CD4-positive, alpha-beta memory T cell (primary cell): ENCODE results near the gene TBX20. TPM values are rescaled to one million over a fixed set of nuclear protein-coding genes. Genes with fewer than 3 reads are reported as not detected.
"Not testable (repeated sequence)": the region's sequence is repeated elsewhere in the genome, so short reads cannot be mapped to it uniquely, and the experiment has no call there.

Source experiments
- CTCF ChIA-PET: fragments of 350-600 bp; sonication (Branson Sonifier 250); formaldehyde crosslinking; loops from one replicate; lab custom pipeline; 2021; ENCODE audit warnings: inconsistent platforms; ENCODE audit not compliant: partially characterized antibody; lab: Charles Lee
- POLR2A ChIA-PET: fragments of 350-600 bp; sonication (Branson Sonifier 250); formaldehyde crosslinking; loops from one replicate; lab custom pipeline; 2021; ENCODE audit not compliant: partially characterized antibody; lab: Charles Lee
- DNase-seq, 5 donors: peaks; one replicate each; pipeline versions ENCODE4 v3.0.0 to v3.0.0-alpha.2; 2020 to 2022; ENCODE audit warnings: mixed read lengths in 1 of 5
- H3K27ac ChIP-seq: one replicate; pipeline ENCODE4 v1.7.0; 2013; ENCODE audit warnings: low read depth, low read length
- H3K27me3 ChIP-seq: 2 replicates; pipeline ENCODE4 v1.7.0; 2013; ENCODE audit warnings: mild to moderate bottlenecking, low read length, moderate library complexity; ENCODE audit not compliant: insufficient read depth
- H3K36me3 ChIP-seq: 2 replicates; pipeline ENCODE4 v1.7.0; 2013; ENCODE audit warnings: mild to moderate bottlenecking, low read length, moderate library complexity; ENCODE audit not compliant: insufficient read depth
- H3K4me1 ChIP-seq: 2 replicates; pipeline ENCODE4 v1.7.0; 2013; ENCODE audit warnings: mild to moderate bottlenecking, low read length, moderate library complexity; ENCODE audit not compliant: insufficient read depth
- H3K4me3 ChIP-seq, 2 donors: one replicate each; pipeline ENCODE4 v1.7.0; 2013; ENCODE audit warnings: low read length in 2 of 2, mild to moderate bottlenecking in 1 of 2
- H3K9me3 ChIP-seq, 2 donors: one replicate each; pipeline ENCODE4 v1.7.0; 2013; ENCODE audit warnings: low read length in 2 of 2, control low read depth in 1 of 2; ENCODE audit not compliant: control insufficient read depth in 1 of 2
- H3K27ac Mint-ChIP-seq, 7 donors: one replicate each; pipeline ENCODE4 v1.8.0; 2020 to 2021; ENCODE audit warnings: mixed read lengths in 7 of 7, mild to moderate bottlenecking in 6 of 7, inconsistent platforms in 3 of 7, moderate library complexity in 3 of 7
- H3K27me3 Mint-ChIP-seq, 2 donors: one replicate each; pipeline ENCODE4 v1.8.0; 2020 to 2021; ENCODE audit warnings: mixed read lengths in 2 of 2
- H3K36me3 Mint-ChIP-seq, 2 donors: one replicate each; pipeline ENCODE4 v1.8.0; 2020 to 2021; ENCODE audit warnings: mixed read lengths in 2 of 2, inconsistent platforms in 1 of 2, mild to moderate bottlenecking in 1 of 2
- H3K4me1 Mint-ChIP-seq, 4 donors: one replicate each; pipeline ENCODE4 v1.8.0; 2020 to 2021; ENCODE audit warnings: mixed read lengths in 4 of 4, mild to moderate bottlenecking in 1 of 4
- H3K4me3 Mint-ChIP-seq, 8 donors: one replicate each; pipeline ENCODE4 v1.8.0; 2020 to 2021; ENCODE audit warnings: mixed read lengths in 8 of 8, mild to moderate bottlenecking in 7 of 8, moderate library complexity in 6 of 8, inconsistent platforms in 3 of 8
- H3K9me3 Mint-ChIP-seq, 8 donors: one replicate each; pipeline ENCODE4 v1.8.0; 2020 to 2021; ENCODE audit warnings: mixed read lengths in 8 of 8, mild to moderate bottlenecking in 5 of 8, inconsistent platforms in 3 of 8, moderate library complexity in 1 of 8
- intact Hi-C: fragments of 100-400 bp; cut with micrococcal nuclease; formaldehyde crosslinking; loops from one replicate; pipeline ENCODE4 v1.15.1; 2023
- polyA plus RNA-seq, 2 donors: library from polyadenylated mRNA; unstranded; fragments of 300-500 nt; fragmentation: Illumina TruSeq; gene quantifications; one replicate each; pipeline ENCODE4 v1.2.3, GENCODE V29; 2021
- total RNA-seq, 2 experiments: library from RNA; stranded (reverse); gene quantifications; one replicate each; pipeline ENCODE4 v1.2.3, GENCODE V29; 2021

The TBX20 gene
- total and polyA plus RNA-seq, 4 experiments from 2014 or later = not detected

- CTCF ChIA-PET, H3K4me1 Mint-ChIP-seq, H3K9me3 Mint-ChIP-seq, H3K27ac Mint-ChIP-seq, intact Hi-C loops, H3K9me3 ChIP-seq, DNase-seq, H3K27me3 ChIP-seq, H3K4me3 Mint-ChIP-seq, H3K36me3 ChIP-seq, H3K27ac ChIP-seq, H3K4me1 ChIP-seq, H3K4me3 ChIP-seq, POLR2A ChIA-PET, H3K36me3 Mint-ChIP-seq: not testable (repeated sequence)
- peaks cover 14 to 16% of the 10 kb centered on the region in 2 donors for H3K27me3 Mint-ChIP-seq
These were observed 73.2 kb downstream of the TBX20 start for GRCh38 chr7:35180665-35181064.

- H3K27ac ChIP-seq, H3K27me3 ChIP-seq, intact Hi-C loops, POLR2A ChIA-PET, H3K36me3 ChIP-seq, H3K4me3 ChIP-seq, H3K4me1 ChIP-seq, H3K4me1 Mint-ChIP-seq, H3K36me3 Mint-ChIP-seq, H3K9me3 ChIP-seq, H3K4me3 Mint-ChIP-seq, H3K9me3 Mint-ChIP-seq, H3K27ac Mint-ChIP-seq, H3K27me3 Mint-ChIP-seq, CTCF ChIA-PET, DNase-seq: not testable (repeated sequence)
These were observed 80.7 kb downstream of the TBX20 start for GRCh38 chr7:35173176-35173575.

GRCh38 chr7:35172131-35172530 is 81.8 kb downstream of the TBX20 start:
- H3K4me1 ChIP-seq, POLR2A ChIA-PET, H3K27ac ChIP-seq, H3K9me3 Mint-ChIP-seq, H3K27ac Mint-ChIP-seq, H3K36me3 Mint-ChIP-seq, H3K27me3 Mint-ChIP-seq, H3K27me3 ChIP-seq, H3K36me3 ChIP-seq, H3K9me3 ChIP-seq, H3K4me3 Mint-ChIP-seq, intact Hi-C loops, H3K4me3 ChIP-seq, H3K4me1 Mint-ChIP-seq, CTCF ChIA-PET, DNase-seq: not testable (repeated sequence)

GRCh38 chr7:35167658-35168057 is 86.2 kb downstream of the TBX20 start:
- DNase-seq, H3K36me3 Mint-ChIP-seq, H3K4me3 Mint-ChIP-seq, H3K27me3 ChIP-seq, intact Hi-C loops, H3K36me3 ChIP-seq, H3K9me3 ChIP-seq, H3K27me3 Mint-ChIP-seq, CTCF ChIA-PET, H3K27ac ChIP-seq, H3K27ac Mint-ChIP-seq, H3K4me1 Mint-ChIP-seq, POLR2A ChIA-PET, H3K4me1 ChIP-seq, H3K9me3 Mint-ChIP-seq, H3K4me3 ChIP-seq: not testable (repeated sequence)

- H3K4me1 Mint-ChIP-seq, H3K4me3 Mint-ChIP-seq, H3K27ac ChIP-seq, H3K27ac Mint-ChIP-seq, H3K27me3 ChIP-seq, POLR2A ChIA-PET, H3K36me3 Mint-ChIP-seq, CTCF ChIA-PET, H3K27me3 Mint-ChIP-seq, H3K36me3 ChIP-seq, H3K9me3 ChIP-seq, intact Hi-C loops, H3K4me1 ChIP-seq, H3K4me3 ChIP-seq, DNase-seq, H3K9me3 Mint-ChIP-seq: not testable (repeated sequence)
These were observed 86.7 kb downstream of the TBX20 start for GRCh38 chr7:35167158-35167557.

- H3K4me3 Mint-ChIP-seq, CTCF ChIA-PET, H3K4me1 Mint-ChIP-seq, H3K27ac ChIP-seq, intact Hi-C loops, POLR2A ChIA-PET, H3K27me3 ChIP-seq, H3K9me3 Mint-ChIP-seq, H3K4me3 ChIP-seq, H3K27me3 Mint-ChIP-seq, H3K9me3 ChIP-seq, H3K27ac Mint-ChIP-seq, H3K4me1 ChIP-seq, H3K36me3 Mint-ChIP-seq, DNase-seq, H3K36me3 ChIP-seq: not testable (repeated sequence)
These were observed 92.7 kb downstream of the TBX20 start for GRCh38 chr7:35161059-35161740.

Other genes starting within 250 kb of the TBX20 start
- 10 to 100 TPM; 13.8 to 15.9 TPM for gene DPY19L1, start 216.6 kb downstream of the TBX20 start, total RNA-seq
- gene DPY19L1, start 216.6 kb downstream of the TBX20 start, polyA plus RNA-seq = 1 to 10 TPM in 1 of 2 donors, under 1 TPM in 1; 0.75 to 1.8 TPM